NCI-H748 (cell line): ENCODE measurements around the gene OR10K2.

ENCODE experiments used
- DNase-seq: peaks from one replicate; lab custom pipeline; 2025; ENCODE audit not compliant: unreplicated experiment; lab: John Stamatoyannopoulos, UW

Gene OR10K2

GRCh38 chr1:158371188-158371953 is 54.7 kb downstream of the OR10K2 start:
- no peak for DNase-seq
